ENCODE measurements around the gene FBXO33.

DNA sequence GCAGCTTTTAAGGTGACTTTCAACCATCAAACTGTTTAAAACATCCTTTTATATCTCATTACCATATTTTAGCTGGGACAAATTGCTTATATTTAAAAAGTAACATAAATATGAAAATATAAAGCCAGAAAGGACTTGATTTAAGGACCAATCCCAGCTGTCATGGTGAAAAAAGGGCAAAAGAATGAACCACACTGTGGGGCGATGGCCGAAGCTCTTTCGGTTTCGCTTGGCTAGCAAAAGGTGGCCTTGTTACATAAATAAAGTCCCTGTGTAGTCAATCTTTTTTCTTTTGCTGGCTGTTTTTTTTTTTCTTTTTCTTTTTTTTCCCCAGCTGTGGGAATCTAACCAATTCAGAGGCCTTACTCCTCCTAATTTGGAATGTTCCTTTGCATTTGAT lies 50.9 kb downstream of the FBXO33 start:
- TF ChIP-seq ZFX (IDR thresholded peaks at IDR 0.05; ENCODE audit: borderline replicate concordance): no peak
- TF ChIP-seq CTCF (IDR thresholded peaks at IDR 0.05): no peak
